Stimulated activated CD4-positive, alpha-beta T cell treated with anti-CD3 and anti-CD28 coated beads, Interleukin-2, amount 100 ng/mL, for 48 hours (primary cell): ENCODE data around the gene CREBBP.

Source experiments
- DNase-seq, 2 donors: peaks; one replicate each; pipeline ENCODE4 v3.0.0-alpha.2; 2020

The CREBBP gene

DNA sequence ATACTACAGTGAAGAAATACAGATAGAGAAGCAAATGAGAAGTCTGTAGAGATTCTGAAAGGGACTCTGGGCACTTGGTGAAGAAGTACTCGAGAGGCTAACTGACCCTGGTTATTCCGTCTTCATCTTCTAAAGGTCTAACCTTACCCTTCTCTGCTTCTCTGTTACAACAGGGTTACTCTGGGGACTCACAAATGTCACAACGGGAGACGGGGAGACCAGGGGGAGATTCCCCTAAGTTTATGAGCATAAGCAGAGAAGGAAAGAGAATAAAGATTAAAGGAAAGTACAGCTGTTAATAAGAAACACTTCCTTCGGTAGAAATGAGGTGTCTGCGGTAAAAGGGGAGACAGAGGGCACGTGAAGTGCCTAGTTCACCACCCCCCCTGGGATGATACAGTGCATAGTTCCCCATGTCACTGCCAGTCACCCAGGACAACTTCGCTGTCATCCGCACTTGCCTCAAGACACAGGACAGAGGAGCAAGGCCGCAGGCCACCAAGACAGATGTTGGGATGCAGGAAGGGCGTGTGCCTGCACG, 88.0 kb downstream of the CREBBP start:
- no peak for DNase-seq

DNA sequence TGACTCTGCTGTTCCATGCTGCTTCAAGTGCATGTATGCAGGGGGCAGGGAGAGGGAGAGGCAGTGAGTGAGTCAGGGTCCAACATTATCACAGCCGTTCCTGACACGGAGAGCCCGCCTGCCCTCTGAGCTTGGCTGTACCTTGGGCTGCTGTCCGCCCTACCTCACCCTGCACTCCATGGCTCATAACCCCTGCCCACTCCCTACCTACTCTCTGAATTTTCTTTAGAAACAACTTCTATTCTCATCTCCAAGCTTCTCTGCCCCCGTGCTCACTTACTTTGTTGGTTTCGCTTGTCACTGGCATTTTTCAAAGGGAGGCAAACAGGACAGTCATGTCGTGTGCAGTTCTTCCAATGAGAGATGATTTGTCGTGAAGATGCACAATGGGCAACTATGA, 88.8 kb downstream of the CREBBP start:
- no peak for DNase-seq

GRCh38 chr16:3789375-3790099, 91.0 kb downstream of the CREBBP start:
- no peak for DNase-seq

DNA sequence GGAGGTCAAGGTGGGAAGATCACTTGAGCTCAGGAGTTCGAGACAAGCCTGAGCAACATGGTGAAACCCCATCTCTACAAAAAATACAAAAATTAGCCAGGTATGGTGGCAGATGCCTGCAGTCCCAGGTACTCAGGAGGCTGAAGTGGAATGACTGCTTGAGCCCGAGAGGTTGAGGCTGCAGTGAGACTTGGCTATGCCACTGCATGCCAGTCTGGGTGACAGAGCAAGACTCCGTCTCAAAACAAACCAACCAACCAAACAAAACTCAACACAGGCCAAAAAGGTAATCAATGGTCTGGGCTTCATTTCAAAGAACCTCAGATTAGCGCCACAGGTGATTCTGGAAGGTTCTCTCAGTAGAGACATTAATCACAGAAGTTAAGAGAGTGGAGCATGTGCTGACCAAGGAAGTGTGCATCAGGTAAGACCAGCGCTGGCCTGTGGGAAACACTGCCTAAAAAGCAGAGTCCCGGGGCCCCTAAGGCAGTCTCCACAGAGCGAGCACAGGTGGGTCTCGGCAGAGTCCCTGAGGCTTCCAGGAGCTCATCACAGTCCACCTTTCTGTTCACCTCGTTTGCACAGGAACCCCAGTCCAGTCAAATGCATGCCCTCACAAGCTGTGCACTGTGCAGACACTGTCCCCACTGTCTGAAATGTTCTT, 91.7 kb downstream of the CREBBP start:
- no peak for DNase-seq

GRCh38 chr16:3787924-3788661, 92.4 kb downstream of the CREBBP start:
- DNase-seq, result no peak

DNA sequence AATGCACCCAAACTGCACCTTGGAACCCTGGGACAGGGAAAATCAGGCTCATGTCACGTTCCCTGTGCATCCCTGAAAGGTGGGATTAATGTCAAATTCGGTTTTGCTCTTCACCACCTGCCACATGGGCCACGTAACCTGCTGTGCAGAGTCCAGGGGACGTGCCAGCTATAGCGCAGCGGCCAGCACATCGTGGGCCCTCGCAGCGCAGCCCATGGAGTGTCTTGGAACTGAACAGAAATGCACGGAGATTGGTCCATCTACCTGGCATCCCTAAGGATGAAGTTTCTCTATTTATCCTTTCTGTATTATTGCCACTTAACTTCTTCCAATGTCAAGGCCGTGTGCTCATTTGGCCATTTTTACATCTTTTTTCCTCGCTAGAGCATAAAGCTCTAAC, 95.1 kb downstream of the CREBBP start:
- no peak for DNase-seq

GRCh38 chr16:3783516-3783915, 97.0 kb downstream of the CREBBP start:
- DNase-seq, result no peak

DNA sequence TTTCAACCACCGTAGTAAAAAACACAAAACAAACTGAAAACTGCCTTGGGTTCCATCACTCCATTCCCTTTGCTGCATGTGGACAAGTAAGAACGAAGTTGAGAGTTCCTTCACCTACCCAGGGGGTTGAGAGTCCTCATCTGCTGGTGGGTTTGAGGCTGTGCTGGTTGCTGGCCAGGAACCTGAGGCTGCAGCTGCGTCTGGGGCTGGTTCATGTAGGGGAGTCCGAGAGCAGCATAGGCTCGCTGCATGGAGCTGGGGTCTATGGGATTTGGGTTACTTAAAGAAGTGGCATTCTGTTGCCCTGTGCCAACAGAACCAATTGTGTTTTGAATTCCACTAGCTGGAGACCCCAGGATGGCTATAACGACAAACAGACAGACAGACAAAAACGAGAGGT, 97.9 kb downstream of the CREBBP start:
- DNase-seq, result no peak

DNA sequence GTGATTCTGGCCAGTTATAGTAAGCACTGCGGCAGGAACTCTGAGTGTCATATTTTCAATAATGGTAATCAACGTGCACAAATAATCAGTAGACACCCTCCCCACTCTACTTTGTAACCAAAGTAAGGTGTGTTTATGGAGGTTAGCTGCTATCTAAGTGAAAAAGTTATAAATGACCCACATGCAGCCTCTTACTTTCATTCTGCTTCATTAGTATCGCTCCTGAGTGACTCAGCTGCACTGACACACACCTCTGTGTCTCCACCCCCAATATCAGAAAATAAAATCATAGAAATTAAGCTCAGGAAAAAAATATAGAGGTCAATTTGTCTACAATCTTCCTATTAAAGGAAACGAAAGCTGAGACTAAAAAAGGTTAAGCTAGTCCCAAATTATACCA, 99.1 kb downstream of the CREBBP start:
- no peak for DNase-seq

DNA sequence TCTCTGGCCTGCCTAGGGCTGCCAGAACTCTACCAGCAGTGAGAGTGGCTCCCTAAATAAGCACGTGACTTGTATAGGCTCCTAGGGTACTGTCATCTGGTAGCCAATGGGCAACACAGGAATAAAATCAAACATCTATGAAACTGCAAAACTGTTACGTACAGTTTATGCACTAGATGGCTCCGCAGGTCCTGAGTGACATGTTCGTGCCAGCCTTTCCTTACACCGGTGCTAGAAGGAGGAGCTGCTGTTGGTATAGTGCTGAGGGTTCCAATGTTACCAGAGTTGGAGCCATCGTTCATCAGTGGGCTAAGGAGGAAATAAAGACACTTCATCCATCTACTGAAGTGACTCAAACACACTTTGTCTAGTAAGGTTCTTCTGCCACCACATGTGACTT, 99.9 kb downstream of the CREBBP start:
- no peak for DNase-seq

- no peak for DNase-seq
These were observed 104.2 kb downstream of the CREBBP start for GRCh38 chr16:3776316-3776715.

- no peak for DNase-seq
These were observed 105.7 kb downstream of the CREBBP start for GRCh38 chr16:3774819-3775218.

DNA sequence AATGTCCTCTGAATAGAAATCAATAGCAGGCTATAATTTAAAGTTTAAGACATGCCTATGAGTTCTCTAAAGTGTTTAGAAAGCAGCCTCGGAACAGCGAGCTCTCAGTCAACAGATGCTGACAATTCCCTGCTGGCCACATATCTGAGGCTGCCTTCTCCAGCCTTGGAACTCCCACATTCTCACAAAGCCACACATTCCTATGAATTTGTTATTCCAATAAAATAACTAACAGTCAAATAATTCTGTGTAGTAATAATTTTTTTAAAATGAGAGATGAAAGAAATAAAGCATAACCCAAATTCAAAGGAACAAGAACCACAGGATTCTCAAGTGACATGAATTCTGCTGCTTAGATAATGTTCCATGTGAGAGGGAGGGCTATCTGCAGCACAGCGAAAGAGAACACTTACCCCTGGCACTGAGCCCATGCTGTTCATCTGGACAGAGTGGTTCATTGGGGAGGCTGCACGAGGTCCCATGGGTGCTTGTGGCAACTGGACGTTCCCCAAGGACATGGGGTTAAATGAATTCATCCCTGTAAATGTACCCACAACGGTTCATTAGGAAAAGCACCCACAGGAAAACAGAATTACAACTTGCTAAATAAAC, 106.3 kb downstream of the CREBBP start:
- DNase-seq, result no peak

DNA sequence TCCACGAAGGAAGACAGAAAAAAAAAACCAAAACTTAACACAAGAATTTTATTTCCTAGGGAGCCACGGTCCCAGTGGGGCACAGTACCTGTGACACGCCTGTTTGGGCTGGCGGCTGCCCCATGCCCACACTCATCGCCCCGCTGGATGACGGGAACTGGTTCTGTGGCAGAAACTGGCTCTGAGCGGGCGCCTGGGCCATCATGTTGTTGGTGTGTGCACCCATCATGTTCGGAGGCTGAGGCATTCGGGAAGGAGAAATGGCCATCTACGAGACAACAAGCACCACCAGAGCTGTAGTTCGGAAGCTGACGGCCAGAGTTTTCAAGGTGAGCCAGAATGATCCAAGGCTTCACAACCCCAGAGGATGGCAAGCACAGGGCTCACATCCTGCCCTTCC, 106.8 kb downstream of the CREBBP start:
- DNase-seq, result no peak

DNA sequence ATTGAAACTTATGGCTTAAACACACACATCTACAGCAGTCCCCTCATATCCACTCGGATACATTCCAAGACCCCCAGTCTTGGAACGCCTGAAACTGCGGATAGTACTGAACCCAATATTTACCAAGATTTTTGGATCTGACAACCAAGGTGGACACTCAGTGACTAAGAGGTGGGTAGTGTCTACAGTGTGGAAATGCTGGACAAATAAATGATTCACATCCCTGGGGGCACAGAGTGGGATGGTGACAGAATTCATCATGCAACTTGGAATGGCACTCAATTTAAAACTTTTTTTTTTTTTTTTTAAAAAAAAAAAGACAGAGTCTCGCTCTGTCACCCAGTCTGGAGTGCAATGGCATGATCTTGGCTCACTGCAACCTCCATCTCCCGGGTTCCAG, 109.0 kb downstream of the CREBBP start:
- no peak for DNase-seq

- no peak for DNase-seq
These were observed 110.0 kb downstream of the CREBBP start for GRCh38 chr16:3770530-3770929.

DNA sequence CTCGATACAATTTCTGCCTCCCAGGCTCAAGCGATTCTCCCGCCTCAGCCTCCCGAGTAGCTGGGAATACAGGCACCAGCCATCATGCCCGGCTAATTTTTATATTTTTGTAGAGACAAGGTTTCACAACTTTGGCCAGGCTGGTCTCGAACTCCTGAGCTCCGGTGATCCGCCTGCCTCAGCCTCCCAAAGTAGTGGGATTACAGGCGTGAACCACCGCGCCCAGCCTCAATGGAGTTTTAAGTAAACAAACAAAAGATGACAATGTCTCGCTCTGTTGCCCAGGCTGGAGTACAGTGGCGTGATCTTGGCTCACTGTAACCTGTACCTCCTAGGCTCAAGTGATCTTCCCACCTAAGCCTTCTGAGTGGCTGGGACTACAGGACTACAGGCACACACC, 110.6 kb downstream of the CREBBP start:
- DNase-seq, result no peak

DNA sequence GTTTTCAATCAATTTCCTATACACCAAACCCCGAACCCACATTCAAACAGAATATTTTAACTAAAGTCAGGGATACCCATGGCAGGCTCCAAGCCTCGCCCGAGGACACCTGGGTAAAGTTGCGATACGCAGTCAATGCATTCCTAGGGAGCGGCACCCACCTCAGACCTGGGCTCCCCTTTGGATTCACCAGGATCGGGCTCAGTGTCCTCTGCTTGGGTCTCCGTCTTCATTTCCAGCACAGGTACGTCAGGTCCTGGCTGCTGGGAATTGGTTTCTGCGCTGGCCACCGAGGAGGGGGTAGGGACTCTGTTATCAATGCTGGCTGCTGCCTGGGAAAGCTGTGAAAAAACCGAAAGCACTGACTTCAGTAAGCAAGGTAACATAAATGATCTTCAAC, 111.5 kb downstream of the CREBBP start:
- DNase-seq, result no peak

- DNase-seq, result no peak
These were observed 113.1 kb downstream of the CREBBP start for GRCh38 chr16:3767333-3767986.

- no peak for DNase-seq
These were observed 114.3 kb downstream of the CREBBP start for GRCh38 chr16:3766177-3766576.

- no peak for DNase-seq
These were observed 116.1 kb downstream of the CREBBP start for GRCh38 chr16:3764409-3764808.

DNA sequence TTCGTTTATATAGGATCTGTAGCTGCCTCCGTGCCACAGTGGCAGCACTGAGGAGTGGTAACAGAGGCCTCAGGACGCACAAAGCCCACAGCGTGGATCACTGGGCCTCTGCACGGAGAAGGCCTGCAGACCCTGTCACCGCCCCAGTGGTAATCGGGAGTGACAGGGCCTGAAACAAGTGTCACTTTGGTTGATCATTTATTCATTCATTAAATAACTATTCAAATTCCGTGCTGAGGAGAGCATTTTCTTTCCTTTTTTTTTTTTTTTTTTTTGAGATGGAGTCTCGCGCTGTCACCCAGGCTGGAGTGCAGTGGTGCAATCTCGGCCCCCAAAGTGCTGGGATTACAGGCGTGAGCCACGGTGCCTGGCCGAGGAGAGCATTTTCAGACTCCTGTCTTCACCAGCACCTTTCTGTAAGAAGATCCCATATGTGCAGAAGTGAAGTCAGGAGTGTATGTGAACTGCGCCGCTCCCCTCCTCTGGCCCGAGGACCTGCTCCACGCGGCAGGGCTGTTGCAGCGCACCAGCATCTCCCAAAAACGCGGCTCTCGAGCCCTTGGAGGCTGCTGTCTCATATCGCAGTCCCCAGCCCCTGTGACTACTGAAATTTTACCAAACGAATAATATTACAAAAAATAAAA, 118.3 kb downstream of the CREBBP start:
- DNase-seq, result no peak
